ENCODE results near the gene ARL3.

- no peak for TF ChIP-seq CTCF (IDR thresholded peaks at IDR 0.05)
- no peak for TF ChIP-seq POLR2A (IDR thresholded peaks at IDR 0.05)
Observed at GRCh38 chr10:102712089-102712488, 2.1 kb downstream of the ARL3 start.

All from Peyer's patch (tissue), 4 donors.